Measurements from ENCODE around the gene CARS2.

CARS2 gene

DNA sequence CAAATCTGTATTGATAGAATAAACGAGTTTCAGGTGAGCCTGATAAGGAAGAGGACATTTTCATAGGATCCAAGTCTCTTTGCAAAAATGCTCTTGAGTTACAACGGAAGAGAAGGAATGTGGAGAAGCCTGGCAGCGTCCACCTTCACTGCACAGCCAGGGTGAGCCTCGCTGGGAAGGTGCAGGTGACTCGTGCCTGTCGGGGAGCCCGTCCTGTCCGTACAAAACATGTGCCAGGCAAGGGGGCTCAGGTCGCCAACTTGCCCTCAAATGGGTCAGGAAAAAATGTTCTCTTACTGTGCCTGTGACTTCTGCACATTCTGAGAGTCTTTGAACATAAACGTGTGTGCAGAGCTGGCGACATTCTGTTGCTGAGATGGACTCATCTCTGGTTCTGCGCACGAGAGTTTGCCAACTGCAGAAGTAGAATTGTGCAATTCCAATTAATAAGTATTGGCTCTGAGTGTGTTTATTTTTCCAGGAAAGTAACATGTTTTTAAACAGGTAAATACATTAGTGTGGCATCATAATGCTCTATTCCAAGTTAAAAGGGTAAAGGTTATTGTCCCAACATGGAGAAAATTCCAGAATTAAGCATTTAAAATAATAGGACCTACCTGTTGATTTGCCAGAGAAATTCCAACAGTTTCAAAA lies 62.0 kb downstream of the CARS2 start:
- DNase-seq (ENCODE audit: low read depth), result no peak
- H3K4me3 ChIP-seq (ENCODE audit: low read depth, low read length), result no peak overlapping the region
- TF ChIP-seq, protein P1, sequence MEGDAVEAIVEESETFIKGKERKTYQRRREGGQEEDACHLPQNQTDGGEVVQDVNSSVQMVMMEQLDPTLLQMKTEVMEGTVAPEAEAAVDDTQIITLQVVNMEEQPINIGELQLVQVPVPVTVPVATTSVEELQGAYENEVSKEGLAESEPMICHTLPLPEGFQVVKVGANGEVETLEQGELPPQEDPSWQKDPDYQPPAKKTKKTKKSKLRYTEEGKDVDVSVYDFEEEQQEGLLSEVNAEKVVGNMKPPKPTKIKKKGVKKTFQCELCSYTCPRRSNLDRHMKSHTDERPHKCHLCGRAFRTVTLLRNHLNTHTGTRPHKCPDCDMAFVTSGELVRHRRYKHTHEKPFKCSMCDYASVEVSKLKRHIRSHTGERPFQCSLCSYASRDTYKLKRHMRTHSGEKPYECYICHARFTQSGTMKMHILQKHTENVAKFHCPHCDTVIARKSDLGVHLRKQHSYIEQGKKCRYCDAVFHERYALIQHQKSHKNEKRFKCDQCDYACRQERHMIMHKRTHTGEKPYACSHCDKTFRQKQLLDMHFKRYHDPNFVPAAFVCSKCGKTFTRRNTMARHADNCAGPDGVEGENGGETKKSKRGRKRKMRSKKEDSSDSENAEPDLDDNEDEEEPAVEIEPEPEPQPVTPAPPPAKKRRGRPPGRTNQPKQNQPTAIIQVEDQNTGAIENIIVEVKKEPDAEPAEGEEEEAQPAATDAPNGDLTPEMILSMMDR (IDR thresholded peaks at IDR 0.05; ENCODE audit: control insufficient read depth, extremely low read depth, insufficient read depth), result no peak

DNA sequence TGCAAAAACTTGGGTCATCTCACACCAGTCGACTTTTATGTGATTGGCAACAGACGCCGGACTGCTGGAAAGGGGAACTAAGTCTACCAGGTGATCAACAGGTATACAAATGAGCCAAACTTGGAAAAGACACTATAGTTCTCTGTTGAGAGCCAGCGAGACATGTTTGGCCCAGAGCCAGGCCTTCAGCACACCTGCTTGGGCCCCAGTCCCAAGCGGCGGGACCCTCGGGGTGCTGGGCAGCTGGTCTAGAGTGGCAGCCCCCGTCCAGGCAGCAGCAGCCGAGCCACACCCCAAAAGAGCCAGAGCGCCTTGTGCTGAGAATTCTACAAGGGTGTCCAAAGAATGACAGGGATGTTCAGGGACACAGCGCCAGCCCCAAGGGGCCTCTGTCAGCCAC lies 62.6 kb downstream of the CARS2 start:
- no peak for DNase-seq (ENCODE audit: low read depth)
- TF ChIP-seq, protein P1 (IDR thresholded peaks at IDR 0.05; ENCODE audit: control insufficient read depth, extremely low read depth, insufficient read depth), result no peak
- no peak overlapping the region for H3K4me3 ChIP-seq (ENCODE audit: low read depth, low read length)

DNA sequence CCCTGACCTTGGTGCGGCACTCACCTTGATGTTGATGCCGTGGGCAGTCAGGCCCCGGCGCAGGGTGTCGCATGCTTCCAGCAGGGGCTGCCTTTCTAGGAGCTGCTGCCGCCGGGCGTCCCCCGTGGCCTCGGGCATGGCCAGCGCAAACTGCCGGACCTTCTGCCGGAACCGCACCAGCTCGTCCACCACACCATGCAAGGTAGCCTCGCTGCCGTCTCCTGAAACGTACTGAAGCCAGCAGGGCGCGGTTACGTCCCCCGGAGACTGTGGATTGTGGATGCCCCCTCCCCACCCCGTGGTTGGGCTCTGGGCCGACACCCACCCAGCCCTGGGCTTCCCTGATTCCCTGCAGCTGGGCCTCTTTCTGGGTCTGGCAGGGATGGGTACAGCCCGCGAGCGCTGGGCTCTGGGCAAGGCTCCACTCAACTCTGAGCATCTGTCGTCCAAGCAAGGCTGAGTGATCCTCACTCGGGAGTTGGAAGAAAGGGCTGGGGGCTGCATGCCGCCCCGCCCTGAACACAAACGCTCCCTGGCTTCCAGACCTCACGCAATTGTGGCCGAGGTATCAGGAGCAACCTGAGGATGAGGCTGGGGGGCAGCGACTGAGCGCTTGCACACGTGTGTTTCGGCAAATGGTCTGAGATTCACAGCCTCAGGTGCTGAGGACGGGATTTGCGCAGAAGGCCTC lies 63.5 kb downstream of the CARS2 start:
- DNase-seq (ENCODE audit: low read depth), result no peak
- no peak overlapping the region for H3K4me3 ChIP-seq (ENCODE audit: low read depth, low read length)
- TF ChIP-seq, protein P1 (IDR thresholded peaks at IDR 0.05; ENCODE audit: control insufficient read depth, extremely low read depth, insufficient read depth), result no peak

DNA sequence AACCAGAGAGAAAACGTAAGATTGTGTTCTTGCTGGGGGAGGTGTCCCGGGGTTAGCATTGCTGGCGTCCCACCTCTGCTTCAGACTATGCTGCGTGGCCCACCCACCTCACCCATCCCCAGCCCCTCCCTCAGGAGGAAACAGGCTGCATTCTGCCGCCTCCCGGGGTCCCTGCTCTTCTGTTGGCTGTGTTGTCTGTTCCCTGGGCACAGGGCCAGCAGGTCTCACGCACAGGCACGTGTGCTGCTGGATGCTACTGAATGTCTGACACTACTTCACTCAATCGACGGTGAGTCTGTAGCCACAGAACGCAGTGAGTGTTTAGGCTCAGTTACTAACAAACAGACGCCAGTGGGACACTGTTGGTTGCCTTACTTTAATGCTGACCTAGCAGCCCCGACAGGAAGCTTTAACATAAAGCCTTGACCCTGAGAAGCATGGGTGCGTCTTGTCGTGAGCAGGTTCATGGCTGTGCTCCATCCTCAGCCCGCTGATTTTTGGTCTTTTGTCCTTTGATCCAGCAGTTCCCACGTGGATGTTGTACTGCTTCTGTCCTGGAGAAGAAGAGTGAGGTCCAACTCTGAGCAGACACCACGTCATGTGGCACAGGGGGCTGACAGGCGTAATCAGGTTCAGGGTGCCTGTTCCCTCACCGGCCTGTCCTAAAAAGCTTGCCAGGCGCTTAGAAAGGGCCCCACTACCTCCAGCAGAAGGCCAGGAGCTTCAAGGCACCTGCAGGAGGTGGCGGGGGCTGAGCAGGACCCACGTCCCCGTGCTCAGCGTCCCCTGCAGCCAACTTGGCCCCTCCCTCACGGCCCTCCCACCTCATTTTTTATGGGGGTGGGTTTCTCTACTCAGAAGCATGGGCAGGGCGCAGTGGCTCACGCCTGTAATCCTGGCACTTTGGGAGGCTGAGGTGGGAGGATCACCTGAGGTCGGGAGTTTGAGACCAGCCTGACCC lies 64.6 kb downstream of the CARS2 start:
- no peak overlapping the region for H3K4me3 ChIP-seq (ENCODE audit: low read depth, low read length)
- TF ChIP-seq, protein P1 (IDR thresholded peaks at IDR 0.05; ENCODE audit: control insufficient read depth, extremely low read depth, insufficient read depth), result no peak
- DNase-seq (ENCODE audit: low read depth), result no peak

DNA sequence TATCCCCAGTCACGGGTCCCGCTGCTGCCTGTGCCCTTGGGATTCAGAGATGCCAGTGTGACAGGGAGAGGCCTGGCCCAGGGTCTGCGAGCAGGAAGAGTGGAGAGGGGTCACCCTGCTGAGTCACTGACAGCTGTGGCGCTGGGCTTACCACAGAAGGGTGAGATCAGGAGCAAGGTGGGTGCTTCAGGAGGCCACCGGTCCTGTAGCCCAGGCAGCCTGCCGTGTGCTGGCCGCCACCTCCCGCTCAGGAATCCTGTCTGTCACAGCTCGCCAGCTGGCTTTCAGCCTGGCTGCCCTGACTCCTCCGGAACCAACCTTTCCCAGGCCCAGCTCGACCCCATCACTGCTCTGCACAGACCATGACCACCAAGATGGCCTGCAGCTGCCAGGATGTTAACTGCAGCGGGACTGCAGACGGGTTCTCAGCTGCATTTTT lies 65.3 kb downstream of the CARS2 start:
- TF ChIP-seq, protein P1 (IDR thresholded peaks at IDR 0.05; ENCODE audit: control insufficient read depth, extremely low read depth, insufficient read depth), result no peak
- no peak overlapping the region for H3K4me3 ChIP-seq (ENCODE audit: low read depth, low read length)
- no peak for DNase-seq (ENCODE audit: low read depth)

DNA sequence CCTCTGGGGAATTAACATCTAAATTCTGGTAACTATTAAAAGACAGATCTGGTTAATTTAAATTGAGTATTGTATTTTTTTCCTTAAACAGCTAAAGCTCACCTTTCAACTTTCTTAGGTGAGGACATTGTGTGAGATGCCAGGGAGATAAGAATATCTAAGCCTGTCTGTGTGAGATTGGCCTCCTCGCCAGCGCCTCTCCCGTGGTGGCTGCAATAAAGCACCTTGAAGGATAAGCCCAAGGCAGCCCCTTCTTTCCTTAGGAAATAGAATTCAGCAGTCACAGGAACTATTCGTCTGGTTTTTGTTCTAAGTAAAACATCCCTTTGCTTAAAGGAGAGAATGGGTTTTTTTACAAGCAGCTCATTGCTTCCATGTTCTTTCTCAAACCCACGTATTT lies 66.0 kb downstream of the CARS2 start:
- DNase-seq (ENCODE audit: low read depth), result no peak
- TF ChIP-seq, protein P1 (IDR thresholded peaks at IDR 0.05; ENCODE audit: control insufficient read depth, extremely low read depth, insufficient read depth), result no peak
- H3K4me3 ChIP-seq (ENCODE audit: low read depth, low read length), result no peak overlapping the region
